ENCODE results near the gene CCP110.

The CCP110 gene

DNA sequence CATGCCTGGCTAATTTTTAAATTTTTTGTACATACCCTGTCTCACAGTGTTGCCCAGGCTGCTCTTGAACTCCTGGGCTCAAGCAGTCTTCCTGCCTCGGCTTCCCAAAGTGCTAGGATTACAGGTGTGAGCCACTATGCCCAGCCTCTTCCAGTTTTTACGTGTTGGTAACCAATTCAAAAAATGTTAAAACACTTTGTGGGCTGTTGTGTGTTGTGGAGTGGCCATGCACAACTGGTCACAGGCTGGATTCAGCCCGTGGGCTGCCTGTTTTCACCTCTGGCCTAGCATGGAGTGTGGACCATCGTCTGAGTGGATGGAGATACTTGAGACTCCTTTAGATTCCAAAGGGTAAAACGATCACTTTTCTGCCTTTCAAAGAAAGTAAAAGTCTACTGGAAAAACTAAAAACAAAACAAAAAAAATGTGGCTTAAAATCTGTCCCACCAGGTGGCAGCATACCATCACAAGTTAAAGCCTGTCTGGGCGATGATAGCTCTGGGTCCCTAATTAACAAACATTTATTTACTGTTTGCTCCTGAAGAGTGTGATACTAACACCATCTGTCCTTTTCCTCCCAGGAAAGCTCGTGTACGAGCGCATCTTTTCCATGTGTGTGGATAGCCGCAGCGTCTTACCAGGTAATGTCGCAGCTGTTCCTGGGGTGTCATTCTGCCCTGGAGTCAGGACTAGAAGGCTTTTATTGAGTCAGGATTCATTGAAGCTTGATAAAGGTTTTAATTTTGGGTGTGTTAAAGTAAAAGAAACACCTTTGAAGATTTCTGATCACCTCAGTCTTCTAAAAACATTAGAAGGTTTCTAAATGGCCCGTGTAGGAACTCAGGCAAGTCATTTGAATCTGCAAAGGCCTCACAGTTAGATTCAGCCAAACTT, 77.6 kb downstream of the CCP110 start:
- DNase-seq, result peak in 1 of 2 experiments; percentile 26

Data from activated CD4-positive, alpha-beta T cell treated with anti-CD3 and anti-CD28 coated beads, Interleukin-2, amount 50 U/mL, for 48 hours (primary cell).